SK-N-SH treated with all-trans-retinoic acid at 6 μM for 48 hours (cell line): Measurements from ENCODE around the gene NOSTRIN.

ENCODE experiments used
- ATAC-seq: fragments of 200-7000 bp; cut with Tn5 transposase; 3 replicates; pipeline ENCODE4 v1.9.1; 2020; ENCODE audit warnings: mild to moderate bottlenecking, moderate library complexity
- ARNTL ChIP-seq: fragments of 450-650 bp; formaldehyde crosslinking; IDR thresholded peaks from 2 replicates; pipeline ENCODE4 v1.5.0; 2020; ENCODE audit warnings: low read depth, mild to moderate bottlenecking, moderate library complexity, borderline replicate concordance
- BACH2 ChIP-seq: fragments of 250-450 bp; sonication (Bioruptor Pico); IDR thresholded peaks from 2 replicates; pipeline ENCODE4 v1.9.0; 2021; ENCODE audit warnings: mild to moderate bottlenecking, borderline replicate concordance
- CSDC2 ChIP-seq: fragments of 250-450 bp; sonication (Bioruptor Pico); IDR thresholded peaks from 2 replicates; pipeline ENCODE4 v1.5.0; 2020; ENCODE audit warnings: mild to moderate bottlenecking, moderate library complexity
- ESRRG ChIP-seq: fragments of 250-450 bp; sonication (Bioruptor Pico); IDR thresholded peaks from 2 replicates; pipeline ENCODE4 v1.6.1; 2021; ENCODE audit warnings: mild to moderate bottlenecking
- GLIS3 ChIP-seq: fragments of 250-450 bp; sonication (Bioruptor Pico); IDR thresholded peaks from 2 replicates; pipeline ENCODE4 v1.5.0; 2020; ENCODE audit warnings: mild to moderate bottlenecking, moderate library complexity
- ISL1 ChIP-seq: fragments of 250-450 bp; sonication (Bioruptor Pico); IDR thresholded peaks from 2 replicates; pipeline ENCODE4 v2.1.2; 2022; ENCODE audit warnings: mild to moderate bottlenecking, moderate library complexity
- OSR1 ChIP-seq: fragments of 250-450 bp; sonication (Bioruptor Pico); IDR thresholded peaks from 2 replicates; pipeline ENCODE4 v1.8.0; 2022; ENCODE audit warnings: moderate library complexity, mild to moderate bottlenecking, inconsistent platforms
- PPARA ChIP-seq: fragments of 250-450 bp; sonication (Bioruptor Pico); IDR thresholded peaks from 2 replicates; pipeline ENCODE4 v1.5.0; 2020; ENCODE audit warnings: mild to moderate bottlenecking, borderline replicate concordance
- RARB ChIP-seq: fragments of 250-450 bp; sonication (Bioruptor Pico); IDR thresholded peaks from 2 replicates; pipeline ENCODE4 v1.8.0; 2021; ENCODE audit warnings: mild to moderate bottlenecking, moderate library complexity
- SNAI2 ChIP-seq: fragments of 250-450 bp; sonication (Bioruptor Pico); IDR thresholded peaks from 2 replicates; pipeline ENCODE4 v1.5.0; 2020; ENCODE audit warnings: mild to moderate bottlenecking, moderate library complexity
- TOX ChIP-seq: fragments of 250-450 bp; sonication (Bioruptor Pico); IDR thresholded peaks from 2 replicates; pipeline ENCODE4 v1.8.0; 2021; ENCODE audit warnings: mild to moderate bottlenecking, moderate library complexity, borderline replicate concordance
- ZC3H10 ChIP-seq: fragments of 250-450 bp; sonication (Bioruptor Pico); IDR thresholded peaks from 2 replicates; pipeline ENCODE4 v1.5.1; 2021; ENCODE audit warnings: mild to moderate bottlenecking, moderate library complexity
- ZFP3 ChIP-seq: fragments of 250-450 bp; sonication (Bioruptor Pico); IDR thresholded peaks from 2 replicates; pipeline ENCODE4 v1.5.0; 2020; ENCODE audit warnings: mild to moderate bottlenecking, moderate library complexity
- ZFP30 ChIP-seq: fragments of 450-650 bp; formaldehyde crosslinking; IDR thresholded peaks from 2 replicates; pipeline ENCODE4 v1.5.0; 2022; ENCODE audit warnings: mild to moderate bottlenecking, moderate library complexity
- ZNF565 ChIP-seq: fragments of 450-650 bp; formaldehyde crosslinking; conservative IDR thresholded peaks from 2 replicates; pipeline ENCODE4 v1.5.0; 2020; ENCODE audit warnings: low read depth, mild to moderate bottlenecking, moderate library complexity
- TF ChIP-seq, protein P1 (sequence below): fragments of 250-450 bp; sonication (Bioruptor Pico); IDR thresholded peaks from 2 replicates; pipeline ENCODE4 v1.8.0; 2020; ENCODE audit warnings: mild to moderate bottlenecking, moderate library complexity, borderline replicate concordance
- TF ChIP-seq, protein P2 (sequence below): fragments of 250-450 bp; sonication (Bioruptor Pico); IDR thresholded peaks from 2 replicates; pipeline ENCODE4 v1.8.0; 2021; ENCODE audit warnings: low read depth, mild to moderate bottlenecking, moderate library complexity, borderline replicate concordance
- TF ChIP-seq, protein P3 (sequence below): fragments of 250-450 bp; sonication (Bioruptor Pico); IDR thresholded peaks from 2 replicates; pipeline ENCODE4 v1.5.1; 2020; ENCODE audit warnings: low read depth, mild to moderate bottlenecking, moderate library complexity
- TF ChIP-seq, protein P4 (sequence below): fragments of 250-450 bp; sonication (Bioruptor Pico); IDR thresholded peaks from 2 replicates; pipeline ENCODE4 v1.5.0; 2020; ENCODE audit warnings: mild to moderate bottlenecking, moderate library complexity
- TF ChIP-seq, protein P5 (sequence below): fragments of 250-450 bp; sonication (Bioruptor Pico); IDR thresholded peaks from 2 replicates; pipeline ENCODE4 v1.5.1; 2021; ENCODE audit warnings: mild to moderate bottlenecking, moderate library complexity

NOSTRIN gene

DNA sequence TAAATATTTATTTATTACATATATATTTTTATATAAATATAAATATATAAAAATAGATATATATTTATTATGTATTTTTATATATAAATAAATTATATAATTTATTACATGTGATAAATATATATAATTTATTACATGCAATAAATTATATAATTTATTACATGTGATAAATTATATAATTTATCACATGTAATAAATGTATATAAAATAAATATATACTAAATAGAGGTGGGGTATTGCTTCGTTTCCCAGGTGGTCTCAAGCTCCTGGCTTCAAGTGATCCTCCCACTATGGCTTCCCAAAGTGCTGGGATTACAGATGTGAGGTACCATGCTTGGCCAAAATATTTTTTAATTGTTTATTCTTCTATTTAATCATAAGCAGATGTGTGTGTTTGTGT is 95.0 kb downstream of the NOSTRIN start:
- ATAC-seq: no peak
- TF ChIP-seq TOX (CRISPR knock-in tag): no peak
- no peak for TF ChIP-seq CSDC2 (CRISPR knock-in tag)
- no peak for TF ChIP-seq ZC3H10 (CRISPR knock-in tag)
- TF ChIP-seq ZNF565 (CRISPR knock-in tag): no peak
- no peak for TF ChIP-seq PPARA (CRISPR knock-in tag)
- TF ChIP-seq, protein P1, sequence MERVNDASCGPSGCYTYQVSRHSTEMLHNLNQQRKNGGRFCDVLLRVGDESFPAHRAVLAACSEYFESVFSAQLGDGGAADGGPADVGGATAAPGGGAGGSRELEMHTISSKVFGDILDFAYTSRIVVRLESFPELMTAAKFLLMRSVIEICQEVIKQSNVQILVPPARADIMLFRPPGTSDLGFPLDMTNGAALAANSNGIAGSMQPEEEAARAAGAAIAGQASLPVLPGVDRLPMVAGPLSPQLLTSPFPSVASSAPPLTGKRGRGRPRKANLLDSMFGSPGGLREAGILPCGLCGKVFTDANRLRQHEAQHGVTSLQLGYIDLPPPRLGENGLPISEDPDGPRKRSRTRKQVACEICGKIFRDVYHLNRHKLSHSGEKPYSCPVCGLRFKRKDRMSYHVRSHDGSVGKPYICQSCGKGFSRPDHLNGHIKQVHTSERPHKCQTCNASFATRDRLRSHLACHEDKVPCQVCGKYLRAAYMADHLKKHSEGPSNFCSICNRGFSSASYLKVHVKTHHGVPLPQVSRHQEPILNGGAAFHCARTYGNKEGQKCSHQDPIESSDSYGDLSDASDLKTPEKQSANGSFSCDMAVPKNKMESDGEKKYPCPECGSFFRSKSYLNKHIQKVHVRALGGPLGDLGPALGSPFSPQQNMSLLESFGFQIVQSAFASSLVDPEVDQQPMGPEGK (CRISPR knock-in tag): no peak
- no peak for TF ChIP-seq GLIS3 (CRISPR knock-in tag)
- TF ChIP-seq, protein P2, sequence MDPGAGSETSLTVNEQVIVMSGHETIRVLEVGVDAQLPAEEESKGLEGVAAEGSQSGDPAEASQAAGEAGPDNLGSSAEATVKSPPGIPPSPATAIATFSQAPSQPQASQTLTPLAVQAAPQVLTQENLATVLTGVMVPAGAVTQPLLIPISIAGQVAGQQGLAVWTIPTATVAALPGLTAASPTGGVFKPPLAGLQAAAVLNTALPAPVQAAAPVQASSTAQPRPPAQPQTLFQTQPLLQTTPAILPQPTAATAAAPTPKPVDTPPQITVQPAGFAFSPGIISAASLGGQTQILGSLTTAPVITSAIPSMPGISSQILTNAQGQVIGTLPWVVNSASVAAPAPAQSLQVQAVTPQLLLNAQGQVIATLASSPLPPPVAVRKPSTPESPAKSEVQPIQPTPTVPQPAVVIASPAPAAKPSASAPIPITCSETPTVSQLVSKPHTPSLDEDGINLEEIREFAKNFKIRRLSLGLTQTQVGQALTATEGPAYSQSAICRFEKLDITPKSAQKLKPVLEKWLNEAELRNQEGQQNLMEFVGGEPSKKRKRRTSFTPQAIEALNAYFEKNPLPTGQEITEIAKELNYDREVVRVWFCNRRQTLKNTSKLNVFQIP (CRISPR knock-in tag): no peak
- no peak for TF ChIP-seq ZFP3 (CRISPR knock-in tag)
- no peak for TF ChIP-seq RARB (CRISPR knock-in tag)
- TF ChIP-seq ESRRG: no peak
- TF ChIP-seq SNAI2 (CRISPR knock-in tag): no peak
- no peak for TF ChIP-seq ARNTL (CRISPR knock-in tag)
- TF ChIP-seq, protein P3, sequence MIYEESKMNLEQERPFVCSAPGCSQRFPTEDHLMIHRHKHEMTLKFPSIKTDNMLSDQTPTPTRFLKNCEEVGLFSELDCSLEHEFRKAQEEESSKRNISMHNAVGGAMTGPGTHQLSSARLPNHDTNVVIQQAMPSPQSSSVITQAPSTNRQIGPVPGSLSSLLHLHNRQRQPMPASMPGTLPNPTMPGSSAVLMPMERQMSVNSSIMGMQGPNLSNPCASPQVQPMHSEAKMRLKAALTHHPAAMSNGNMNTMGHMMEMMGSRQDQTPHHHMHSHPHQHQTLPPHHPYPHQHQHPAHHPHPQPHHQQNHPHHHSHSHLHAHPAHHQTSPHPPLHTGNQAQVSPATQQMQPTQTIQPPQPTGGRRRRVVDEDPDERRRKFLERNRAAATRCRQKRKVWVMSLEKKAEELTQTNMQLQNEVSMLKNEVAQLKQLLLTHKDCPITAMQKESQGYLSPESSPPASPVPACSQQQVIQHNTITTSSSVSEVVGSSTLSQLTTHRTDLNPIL (CRISPR knock-in tag): no peak
- TF ChIP-seq ISL1 (CRISPR knock-in tag): no peak
- TF ChIP-seq, all 23 proteins: peak for 0

DNA sequence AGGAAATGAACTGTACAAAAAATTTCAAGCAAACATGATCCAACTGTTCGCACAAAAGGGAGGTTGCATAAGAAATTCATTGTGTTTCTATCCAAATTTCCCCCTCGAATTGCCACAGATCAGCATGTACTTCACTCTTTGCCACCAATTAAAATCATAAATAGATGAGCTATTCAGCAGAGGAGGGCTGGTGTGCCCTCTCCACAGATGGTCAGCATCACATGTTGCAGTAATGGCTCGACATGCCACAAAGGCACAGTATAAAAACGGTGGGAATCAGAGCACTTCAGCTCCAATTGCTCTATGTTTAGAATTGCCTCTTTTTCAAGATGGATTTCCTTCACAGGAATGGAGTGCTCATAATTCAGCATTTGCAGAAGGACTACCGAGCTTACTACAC is 98.6 kb downstream of the NOSTRIN start, which contains the start of gene G6PC2:
Gene G6PC2 (plus strand): TSS at position 289 of the 400 bp plus-strand sequence. CDS start 41 bp downstream, at position 330.
- TF ChIP-seq CSDC2 (CRISPR knock-in tag): no peak
- no peak for TF ChIP-seq ARNTL (CRISPR knock-in tag)
- TF ChIP-seq ZC3H10 (CRISPR knock-in tag): no peak
- TF ChIP-seq TOX (CRISPR knock-in tag): no peak
- TF ChIP-seq, protein P2 (CRISPR knock-in tag): no peak
- ATAC-seq: no peak

DNA sequence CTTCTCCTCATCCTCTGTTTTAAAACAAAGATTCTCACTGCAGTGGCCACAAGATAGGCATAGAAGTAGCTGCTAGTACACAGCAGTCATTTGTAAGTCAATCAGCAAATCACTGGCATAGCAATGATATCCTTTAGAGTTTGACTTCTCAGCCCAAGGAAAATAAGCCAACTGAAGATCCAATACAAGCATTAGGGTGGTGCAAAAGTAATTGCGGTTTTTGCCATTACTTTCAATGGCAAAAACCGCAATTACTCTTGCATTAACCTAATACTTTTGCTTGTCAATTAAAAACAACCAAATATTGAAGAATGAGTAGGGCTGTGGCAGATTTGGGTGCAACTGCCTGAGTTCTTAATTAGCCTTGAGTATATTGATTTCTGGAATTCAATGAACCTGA is 101.5 kb downstream of the NOSTRIN start:
- ATAC-seq: no peak
- TF ChIP-seq BACH2 (CRISPR knock-in tag): no peak
- TF ChIP-seq, protein P4, sequence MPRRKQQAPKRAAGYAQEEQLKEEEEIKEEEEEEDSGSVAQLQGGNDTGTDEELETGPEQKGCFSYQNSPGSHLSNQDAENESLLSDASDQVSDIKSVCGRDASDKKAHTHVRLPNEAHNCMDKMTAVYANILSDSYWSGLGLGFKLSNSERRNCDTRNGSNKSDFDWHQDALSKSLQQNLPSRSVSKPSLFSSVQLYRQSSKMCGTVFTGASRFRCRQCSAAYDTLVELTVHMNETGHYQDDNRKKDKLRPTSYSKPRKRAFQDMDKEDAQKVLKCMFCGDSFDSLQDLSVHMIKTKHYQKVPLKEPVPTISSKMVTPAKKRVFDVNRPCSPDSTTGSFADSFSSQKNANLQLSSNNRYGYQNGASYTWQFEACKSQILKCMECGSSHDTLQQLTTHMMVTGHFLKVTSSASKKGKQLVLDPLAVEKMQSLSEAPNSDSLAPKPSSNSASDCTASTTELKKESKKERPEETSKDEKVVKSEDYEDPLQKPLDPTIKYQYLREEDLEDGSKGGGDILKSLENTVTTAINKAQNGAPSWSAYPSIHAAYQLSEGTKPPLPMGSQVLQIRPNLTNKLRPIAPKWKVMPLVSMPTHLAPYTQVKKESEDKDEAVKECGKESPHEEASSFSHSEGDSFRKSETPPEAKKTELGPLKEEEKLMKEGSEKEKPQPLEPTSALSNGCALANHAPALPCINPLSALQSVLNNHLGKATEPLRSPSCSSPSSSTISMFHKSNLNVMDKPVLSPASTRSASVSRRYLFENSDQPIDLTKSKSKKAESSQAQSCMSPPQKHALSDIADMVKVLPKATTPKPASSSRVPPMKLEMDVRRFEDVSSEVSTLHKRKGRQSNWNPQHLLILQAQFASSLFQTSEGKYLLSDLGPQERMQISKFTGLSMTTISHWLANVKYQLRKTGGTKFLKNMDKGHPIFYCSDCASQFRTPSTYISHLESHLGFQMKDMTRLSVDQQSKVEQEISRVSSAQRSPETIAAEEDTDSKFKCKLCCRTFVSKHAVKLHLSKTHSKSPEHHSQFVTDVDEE: no peak
- TF ChIP-seq ZFP3 (CRISPR knock-in tag): no peak
- TF ChIP-seq, protein P1 (CRISPR knock-in tag): no peak
- no peak for TF ChIP-seq ESRRG
- TF ChIP-seq, protein P5, sequence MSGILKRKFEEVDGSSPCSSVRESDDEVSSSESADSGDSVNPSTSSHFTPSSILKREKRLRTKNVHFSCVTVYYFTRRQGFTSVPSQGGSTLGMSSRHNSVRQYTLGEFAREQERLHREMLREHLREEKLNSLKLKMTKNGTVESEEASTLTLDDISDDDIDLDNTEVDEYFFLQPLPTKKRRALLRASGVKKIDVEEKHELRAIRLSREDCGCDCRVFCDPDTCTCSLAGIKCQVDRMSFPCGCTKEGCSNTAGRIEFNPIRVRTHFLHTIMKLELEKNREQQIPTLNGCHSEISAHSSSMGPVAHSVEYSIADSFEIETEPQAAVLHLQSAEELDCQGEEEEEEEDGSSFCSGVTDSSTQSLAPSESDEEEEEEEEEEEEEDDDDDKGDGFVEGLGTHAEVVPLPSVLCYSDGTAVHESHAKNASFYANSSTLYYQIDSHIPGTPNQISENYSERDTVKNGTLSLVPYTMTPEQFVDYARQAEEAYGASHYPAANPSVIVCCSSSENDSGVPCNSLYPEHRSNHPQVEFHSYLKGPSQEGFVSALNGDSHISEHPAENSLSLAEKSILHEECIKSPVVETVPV (CRISPR knock-in tag): no peak
- no peak for TF ChIP-seq ARNTL (CRISPR knock-in tag)
- TF ChIP-seq, protein P3 (CRISPR knock-in tag): no peak
- TF ChIP-seq ZFP30 (CRISPR knock-in tag): no peak
- no peak for TF ChIP-seq ISL1 (CRISPR knock-in tag)
- no peak for TF ChIP-seq TOX (CRISPR knock-in tag)
- TF ChIP-seq SNAI2 (CRISPR knock-in tag): no peak
- no peak for TF ChIP-seq ZC3H10 (CRISPR knock-in tag)
- TF ChIP-seq OSR1 (CRISPR knock-in tag): no peak
